Amniotic epithelial cell (primary cell): Measurements from ENCODE around the gene MRPL27.
A peak's percentile ranks its signal among the peaks of the same experiment; 100 is the strongest.
"Not testable (repeated sequence)": the region's sequence is repeated elsewhere in the genome, so short reads cannot be mapped to it uniquely, and the experiment has no call there.

Experiments used
- DNase-seq: peaks from one replicate; pipeline ENCODE4 v3.0.0-alpha.2; 2010; ENCODE audit warnings: low read depth

Gene MRPL27

DNA sequence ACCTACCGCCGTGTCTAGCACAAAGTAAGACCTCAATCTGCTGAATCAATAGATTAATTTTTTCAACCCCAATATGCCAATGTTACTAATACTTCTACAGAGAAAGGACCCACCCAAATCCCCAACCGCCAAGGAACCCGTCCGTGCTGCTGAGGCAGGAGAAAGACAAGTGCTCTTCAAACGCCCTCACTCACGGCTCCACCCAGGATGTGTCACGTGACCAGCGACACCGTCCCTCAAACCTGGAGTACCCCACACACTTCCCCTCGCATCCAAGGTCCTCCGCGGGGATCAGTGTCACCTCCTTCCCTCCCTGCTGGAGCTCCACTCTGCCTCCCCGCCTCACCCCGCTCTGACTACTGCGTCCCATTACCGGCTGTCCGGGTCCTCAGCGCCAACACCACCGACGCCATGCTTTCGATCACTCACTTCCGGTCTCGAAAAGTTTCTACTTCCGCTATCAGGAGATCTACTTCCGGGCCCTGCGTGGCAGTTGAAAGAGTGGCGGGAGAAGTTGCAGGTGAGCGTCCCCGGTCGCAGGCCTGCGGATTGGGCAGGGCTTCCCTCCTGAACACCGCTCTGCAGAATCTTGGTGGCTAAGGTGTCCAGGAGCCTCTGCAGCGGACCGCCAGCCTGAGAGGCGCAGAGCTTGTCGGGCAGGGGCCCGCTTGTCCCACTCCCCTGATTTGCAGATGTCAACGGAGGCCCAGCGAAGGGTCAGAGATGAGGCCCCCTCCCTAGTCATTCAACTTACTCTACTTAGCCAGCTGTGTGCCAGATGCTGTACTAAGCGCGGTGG lies at the start of gene MRPL27, which contains the start of gene EME1:
MRPL27 (minus strand) TSS at position 427 of the 799 bp plus-strand sequence; CDS start at position 413, 14 bp downstream.
EME1 (plus strand) TSS at position 472 of the 799 bp plus-strand sequence. CDS start 1,980 bp downstream, outside the sequence.
- DNase-seq, result peak; percentile 77

DNA sequence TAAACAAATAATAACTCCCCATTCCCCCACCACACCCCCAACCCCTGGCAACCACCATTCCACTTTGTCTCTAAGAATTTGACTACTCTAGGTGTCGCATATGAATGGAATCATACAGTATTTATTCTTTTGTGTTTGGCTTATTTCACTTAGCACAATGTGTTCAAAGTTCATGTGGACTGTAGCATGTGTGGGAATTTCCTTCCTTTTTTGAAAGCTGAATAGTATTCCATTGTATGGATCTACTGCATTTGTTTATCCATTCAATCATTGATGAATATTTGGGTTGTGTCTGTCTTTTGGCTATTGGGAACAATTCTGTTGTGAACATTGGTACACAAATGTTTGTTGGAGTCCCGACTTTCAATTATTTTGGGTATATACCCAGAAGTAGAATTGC lies 49.8 kb upstream of the MRPL27 start:
- DNase-seq, result no peak

DNA sequence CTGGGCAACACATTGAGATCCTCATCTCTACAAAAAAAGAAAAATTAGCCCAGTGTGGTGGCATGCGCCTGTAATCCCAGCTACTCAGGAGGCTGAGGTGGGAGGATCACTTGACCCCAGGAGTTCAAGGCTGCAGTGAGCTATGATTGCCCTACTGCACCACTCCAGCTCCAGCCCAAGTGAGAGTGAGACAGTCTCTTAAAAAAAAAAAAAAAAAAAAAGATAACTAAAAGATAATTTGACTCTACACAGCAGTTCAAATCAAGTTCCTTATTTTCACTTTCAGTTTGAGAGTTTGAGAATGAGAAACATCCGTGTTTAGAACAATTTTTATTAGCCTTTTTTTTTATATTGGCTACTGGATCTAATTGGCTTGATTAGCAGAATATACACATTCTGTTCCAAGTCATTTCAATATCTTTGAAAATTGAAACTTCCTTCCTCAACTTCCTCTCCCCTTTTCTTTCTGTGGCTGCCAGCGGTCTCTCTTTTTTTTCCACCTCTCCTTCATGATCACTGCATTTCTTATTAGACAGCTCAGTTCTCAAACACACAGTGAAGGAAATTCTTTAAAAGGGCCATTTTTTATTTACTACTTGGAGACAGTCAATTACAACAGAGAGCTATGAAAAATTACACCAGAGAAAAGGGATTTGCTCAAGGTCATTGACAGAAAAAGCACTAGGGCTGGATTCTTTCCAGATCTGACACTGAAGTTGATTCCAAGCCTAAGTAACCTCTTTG lies 48.5 kb upstream of the MRPL27 start:
- DNase-seq, result peak; percentile 65

DNA sequence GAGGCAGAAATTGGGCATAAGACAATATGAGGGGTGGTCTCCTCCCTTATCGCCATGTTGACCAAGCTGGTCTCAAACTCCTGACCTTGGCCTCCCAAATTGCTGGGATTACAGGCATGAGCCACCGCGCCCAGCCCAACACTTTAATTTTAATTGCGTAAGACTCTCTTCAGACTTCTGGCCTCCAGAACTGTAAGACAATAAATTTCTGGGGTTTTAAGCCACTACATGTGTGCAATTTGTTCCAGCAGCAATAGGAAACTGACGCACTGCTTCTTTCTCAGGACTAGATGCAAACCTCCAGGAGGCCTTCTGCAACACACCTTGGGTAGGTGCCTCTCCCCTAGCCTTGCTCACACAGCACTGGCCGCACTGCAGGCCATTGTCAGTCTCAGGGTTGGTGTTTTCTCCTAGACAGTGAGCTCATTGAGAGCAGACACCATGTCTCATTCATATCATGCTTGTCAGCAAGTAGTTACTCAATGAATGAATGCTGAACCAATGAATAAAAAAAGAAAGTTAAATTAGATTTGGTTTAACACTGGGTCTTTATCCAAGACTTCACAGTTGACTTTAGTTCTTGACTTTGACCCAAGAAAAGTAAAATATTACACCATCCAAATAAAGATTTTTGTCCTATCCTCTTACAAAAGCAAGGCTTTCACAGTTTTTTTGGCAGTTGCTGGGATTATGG lies 47.6 kb upstream of the MRPL27 start:
- peak; percentile 64 for DNase-seq

DNA sequence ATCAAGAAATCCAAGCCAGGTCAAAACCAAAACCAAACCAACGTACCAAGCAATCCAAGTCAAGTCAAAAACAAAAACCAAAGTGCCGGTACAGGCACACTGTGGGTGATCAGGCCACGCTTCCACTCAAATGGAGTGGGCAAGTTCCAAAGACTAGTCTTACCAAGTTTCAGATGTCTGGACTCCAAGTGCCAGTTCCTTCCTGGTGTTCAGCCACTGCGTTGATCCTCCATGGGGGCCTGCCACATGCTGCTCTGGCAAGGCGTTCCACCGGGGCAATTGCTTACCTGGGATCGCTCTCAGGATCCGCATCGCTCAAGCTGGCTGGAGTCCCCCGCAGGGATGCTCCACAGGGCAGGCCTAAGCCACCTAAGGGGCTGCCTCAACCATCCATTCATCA lies 46.6 kb upstream of the MRPL27 start:
- not testable (repeated sequence) for DNase-seq

DNA sequence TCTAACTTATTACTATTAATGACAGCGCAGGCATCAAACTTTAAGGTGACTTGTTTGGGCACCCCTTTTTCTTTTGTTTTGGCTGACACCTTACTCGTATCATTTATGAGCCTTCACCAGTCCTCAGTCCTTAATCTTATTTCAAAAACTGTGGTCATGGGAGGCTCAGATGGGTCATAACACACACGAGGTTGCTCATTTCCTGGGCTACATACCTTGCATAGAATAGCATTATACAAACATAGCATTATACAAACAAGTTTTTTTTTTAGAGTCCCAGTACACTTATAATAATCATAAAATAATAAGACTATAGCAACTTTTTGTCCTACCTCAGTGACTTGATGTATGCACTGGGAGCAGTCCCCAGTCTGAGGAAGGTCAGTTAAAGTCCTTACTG lies 41.8 kb upstream of the MRPL27 start:
- no peak for DNase-seq

DNA sequence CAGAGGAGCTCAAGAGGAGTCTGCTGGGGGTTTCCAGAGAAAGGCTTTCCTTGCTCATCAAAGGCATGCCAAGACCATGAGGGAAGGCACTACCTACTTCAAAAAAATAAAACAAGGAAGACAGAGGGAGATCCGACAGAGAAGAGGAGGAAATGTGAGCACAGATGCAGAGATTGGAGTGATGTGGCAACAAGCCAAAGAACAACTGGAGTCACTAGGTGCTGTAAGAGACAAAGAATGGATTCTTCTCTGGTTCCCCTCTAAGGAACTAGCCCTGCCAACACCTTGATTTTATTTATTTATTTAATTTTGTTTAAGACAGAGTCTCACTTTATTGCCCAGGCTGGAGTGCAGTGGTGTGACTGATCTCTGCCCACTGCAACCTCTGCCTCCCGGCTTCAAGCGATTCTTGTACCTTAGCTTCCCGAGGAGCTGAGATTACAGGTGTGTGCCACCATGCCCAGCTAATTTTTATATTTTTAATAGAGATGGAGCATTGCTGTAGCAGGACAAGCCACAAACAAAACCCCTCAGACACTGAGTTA lies 39.3 kb upstream of the MRPL27 start:
- no peak for DNase-seq

DNA sequence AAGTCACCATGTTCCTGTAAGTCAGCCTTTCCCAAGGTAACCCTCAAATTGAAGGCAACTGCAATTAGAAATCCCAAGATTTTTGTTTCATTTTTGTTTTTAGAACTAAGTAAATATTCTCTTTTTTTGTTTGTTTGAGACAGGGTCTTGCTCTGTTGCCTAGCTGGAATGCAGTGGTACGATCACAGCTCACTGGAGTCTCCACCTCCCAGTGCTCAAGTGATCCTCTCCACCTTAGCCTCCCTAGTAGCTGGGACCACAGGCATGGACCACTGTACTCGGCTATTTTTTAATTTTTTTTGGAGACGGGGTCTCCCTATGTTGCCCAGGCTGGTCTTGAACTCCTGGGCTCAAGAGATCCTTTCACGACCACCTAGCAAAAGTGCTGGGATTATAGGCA lies 34.9 kb upstream of the MRPL27 start:
- no peak for DNase-seq

DNA sequence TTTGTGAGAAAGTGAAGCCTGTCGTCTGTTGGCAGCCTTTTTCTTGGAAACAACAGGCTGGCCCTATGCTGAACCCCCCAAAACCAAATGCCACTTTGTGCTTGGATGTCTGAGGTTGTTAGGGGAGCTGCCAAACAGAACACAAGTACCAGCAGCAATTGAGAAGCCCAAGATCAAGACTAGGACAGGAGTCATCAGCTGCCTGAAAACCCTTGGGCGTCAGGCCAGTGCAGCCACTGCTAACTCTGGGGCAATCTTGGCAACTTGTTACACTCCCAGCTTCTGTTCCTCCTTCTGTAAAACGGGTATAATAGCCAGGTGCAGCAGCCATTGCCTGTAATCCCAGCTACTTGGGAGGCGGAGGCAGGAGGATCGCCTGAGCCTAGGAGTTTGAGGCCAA lies 33.6 kb upstream of the MRPL27 start:
- DNase-seq, result no peak

DNA sequence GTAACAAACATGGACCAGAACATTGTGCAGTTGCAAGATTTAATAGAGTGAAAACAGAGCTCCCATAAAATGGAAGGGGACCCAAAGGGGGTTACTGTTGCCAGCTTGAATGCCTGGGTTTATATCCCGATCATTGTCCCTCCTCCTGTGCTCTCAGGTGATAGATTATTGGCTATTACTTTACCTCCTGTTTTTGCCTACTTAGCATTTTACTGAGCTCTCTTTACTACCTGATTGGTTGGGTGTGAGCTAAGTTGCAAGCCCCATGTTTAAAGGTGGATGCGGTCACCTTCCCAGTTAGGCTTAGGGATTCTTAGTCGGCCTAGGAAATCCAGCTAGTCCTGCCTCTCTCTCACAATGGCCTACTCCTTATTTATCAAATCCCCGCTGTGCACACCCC lies 32.4 kb upstream of the MRPL27 start:
- DNase-seq, result not testable (repeated sequence)

DNA sequence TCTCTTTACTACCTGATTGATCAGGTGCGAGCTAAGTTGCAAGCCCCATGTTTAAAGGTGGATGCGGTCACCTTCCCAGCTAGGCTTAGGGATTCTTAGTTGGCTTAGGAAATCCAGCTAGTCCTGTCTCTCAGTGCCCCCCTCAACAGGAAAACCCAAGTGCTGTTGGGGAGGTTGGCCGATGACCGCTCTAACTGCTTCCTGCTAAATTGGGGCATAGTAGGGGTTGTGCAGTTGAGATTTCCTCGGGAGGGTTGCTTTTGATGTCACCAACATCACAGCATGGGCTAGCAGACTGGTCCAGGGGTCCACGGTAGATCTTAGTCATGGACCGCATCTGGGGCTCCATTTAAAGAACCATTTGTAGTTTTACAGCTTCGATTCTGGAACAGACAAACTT lies 26.6 kb upstream of the MRPL27 start:
- DNase-seq, result not testable (repeated sequence)

DNA sequence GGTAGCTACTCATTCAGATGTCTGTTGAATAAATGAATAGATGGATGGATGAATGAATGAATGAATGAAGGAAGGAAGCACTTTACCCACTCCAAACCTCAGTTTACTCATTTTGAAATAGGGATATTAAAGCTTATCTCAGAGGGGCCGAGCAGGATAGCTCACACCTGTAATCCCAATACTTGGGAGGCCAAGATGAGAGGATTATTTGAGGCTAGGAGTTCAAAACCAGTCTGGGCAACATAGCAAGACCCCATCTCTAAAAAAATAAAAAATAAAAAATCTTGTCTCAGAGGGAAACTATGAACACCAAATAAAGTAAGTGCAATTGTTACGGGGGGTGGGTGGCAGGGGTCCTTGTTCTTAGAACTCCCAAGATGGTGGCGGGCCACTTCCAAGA lies 25.7 kb upstream of the MRPL27 start:
- DNase-seq, result not testable (repeated sequence)

DNA sequence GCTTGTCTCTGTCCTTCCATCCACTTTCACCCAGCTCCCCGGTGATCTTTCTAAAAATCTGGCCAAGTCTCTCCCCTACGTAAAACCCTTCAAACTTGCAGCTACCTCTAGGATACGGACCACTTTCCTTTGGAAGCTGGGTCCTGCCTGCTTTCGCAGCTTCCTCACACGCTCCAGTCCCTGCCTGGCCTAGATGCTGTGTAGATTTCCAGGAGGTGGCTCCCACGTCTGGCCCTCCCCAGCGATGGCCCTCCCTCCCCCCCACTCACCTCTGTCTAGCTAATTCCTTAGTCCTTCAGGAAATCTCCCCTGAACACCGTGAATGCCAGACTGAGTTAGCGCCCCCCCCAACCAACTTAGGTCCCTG lies 24.9 kb upstream of the MRPL27 start:
- DNase-seq, result no peak

DNA sequence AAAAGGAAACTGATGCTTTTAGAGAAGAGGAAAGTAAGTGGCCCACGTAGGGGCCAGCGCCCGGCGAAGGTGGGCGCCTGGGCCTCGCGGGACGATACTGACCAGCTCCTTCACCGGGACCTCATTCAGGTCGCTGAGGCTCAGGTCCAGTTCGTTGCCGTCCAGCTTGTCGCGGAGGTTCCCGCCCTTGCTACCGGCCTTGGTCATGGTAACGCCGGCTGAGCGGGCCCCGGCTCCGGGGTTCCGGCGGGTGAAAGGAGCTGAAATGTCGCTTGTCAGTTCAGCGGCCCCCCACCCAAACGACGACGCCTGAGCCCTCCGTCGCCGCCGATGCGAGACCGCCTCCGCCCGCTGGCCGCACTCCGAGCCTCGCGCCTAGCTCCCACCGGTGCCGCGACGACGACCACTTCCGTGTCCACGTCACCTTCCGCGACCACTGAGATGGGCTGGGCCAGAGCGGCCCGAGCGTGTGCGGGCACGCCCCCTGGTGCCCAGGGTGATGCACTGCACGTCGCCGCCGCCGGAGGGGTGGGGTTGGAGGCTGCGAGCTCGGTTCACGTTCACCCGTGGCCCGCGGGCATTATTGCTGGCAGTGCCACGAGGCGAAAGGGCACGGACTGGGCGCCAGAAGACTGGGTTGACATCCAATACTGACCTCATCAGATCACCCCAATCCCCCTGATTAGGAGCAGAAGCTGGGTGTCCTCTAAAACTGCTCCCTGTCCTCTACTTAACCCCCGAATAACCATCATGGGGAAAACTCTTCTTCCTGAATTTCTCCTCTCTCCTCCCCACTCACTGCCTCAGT lies 24.3 kb upstream of the MRPL27 start, which contains the start of gene LRRC59:
LRRC59 (minus strand) TSS at position 413 of the 808 bp plus-strand sequence; CDS start at position 207, 206 bp downstream.
- peak; percentile 73 for DNase-seq

DNA sequence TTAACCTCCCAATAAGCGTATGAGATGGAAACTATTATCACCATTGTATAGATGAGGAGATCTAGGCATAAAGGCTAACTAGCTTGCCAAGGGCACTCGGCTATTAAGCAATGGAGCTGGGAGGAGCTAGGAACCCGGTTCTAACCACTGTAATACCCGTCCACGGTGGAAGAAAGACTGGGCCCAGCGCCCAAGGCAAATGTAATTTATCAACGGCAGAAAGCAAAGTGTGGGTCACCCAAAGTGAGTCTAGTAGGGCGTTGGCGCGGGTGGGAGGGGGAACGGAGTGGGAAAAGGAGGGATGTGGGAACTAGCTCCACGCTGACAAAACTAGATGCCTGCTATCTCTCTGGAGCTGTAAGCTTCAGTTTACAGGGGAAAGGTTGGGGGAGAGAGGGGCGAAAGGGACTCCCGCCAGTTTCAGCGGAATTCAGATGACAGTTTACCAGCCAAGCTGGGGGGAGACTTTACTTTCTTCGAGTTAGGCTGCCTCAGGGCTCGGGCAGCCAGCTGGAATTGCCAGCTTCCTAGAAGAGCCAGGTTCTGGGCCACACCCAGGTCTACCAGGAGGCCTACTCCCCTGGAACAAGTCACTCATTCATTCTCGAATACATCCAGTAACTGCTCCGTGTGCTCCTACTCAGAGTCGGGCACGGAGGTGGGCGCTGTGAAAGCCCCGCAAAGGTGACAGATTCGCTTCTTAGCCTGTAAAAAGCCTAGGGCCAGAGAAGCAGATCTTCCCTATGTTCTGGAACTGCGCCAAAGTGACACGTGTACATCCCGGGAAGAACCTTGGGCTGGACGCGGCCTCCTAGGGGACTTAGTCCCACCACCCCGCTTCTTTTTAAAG lies 23.5 kb upstream of the MRPL27 start:
- peak; percentile 77 for DNase-seq

DNA sequence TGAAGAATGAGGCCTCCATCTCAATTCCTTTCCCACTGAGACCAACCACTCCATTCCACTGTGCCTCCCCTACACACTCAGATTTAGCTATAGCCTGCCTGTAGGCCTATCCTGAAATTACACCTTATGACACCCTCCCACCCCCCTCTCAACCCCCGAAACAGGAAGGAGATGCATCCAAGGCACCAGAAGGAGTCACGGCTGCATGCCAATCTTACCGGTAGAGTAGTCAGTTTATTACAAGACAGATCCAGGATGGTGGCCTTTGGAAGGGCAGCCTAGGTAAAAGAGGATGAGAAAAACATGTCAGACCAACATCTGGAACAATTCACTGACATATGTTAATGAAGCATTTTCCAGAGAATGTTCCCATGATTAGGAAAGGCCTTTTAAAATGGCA lies 21.7 kb upstream of the MRPL27 start:
- DNase-seq, result no peak

DNA sequence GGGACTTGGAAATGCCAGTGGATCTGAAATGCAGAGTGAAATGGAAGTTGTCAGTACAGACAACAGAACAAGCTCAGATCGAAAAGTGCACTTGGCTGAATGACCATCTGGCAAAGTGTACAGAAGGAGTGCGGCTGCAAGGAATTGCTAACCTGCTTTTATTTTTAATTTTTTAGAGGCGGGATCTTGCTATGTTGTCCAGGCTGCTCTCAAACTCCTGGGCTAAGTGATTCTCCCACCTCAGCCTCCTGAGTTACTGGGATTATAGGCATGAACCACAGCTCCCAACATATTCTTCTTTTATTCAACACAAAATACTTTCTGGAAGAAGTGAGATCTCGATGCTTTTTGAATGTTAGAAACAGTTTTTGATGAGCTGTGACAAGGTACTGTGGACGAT lies 20.7 kb upstream of the MRPL27 start:
- DNase-seq, result no peak

DNA sequence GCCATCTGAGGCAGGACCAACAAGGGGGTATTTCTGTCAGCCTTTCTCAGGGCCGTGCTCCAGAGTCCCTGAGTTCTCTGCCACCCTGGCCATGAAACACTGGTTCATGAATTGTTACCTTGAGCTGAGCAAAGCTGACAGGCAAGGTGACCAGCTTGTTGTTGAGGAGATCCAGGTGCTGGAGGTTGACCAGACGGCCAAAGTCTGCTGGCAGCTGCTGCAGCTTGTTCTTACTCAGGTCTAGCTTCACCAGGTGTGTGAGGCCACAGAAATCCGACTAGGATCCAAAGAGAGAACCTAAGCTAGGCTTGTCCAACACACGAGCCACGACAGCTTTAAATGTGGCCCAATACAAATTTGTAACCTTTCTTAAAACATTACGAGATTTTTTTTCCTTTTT lies 19.6 kb upstream of the MRPL27 start:
- no peak for DNase-seq

DNA sequence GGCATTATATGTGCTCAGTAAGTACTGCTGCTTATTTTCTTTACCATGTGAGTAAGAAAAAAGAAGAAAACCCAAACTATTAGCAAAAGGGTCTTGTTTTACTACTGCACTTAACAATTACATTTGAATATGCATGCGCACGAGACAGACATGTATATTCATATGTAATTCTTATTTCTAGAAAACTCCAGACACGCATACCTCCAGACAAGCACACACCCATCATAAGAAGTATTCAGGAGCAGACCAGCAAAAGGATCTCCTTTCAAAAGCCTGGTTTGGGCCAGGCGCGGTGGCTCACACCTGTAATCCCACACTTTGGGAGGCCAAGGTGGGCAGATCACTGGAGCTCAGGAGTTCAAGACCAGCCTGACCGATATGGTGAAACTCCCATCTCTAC lies 16.6 kb upstream of the MRPL27 start:
- DNase-seq, result no peak

DNA sequence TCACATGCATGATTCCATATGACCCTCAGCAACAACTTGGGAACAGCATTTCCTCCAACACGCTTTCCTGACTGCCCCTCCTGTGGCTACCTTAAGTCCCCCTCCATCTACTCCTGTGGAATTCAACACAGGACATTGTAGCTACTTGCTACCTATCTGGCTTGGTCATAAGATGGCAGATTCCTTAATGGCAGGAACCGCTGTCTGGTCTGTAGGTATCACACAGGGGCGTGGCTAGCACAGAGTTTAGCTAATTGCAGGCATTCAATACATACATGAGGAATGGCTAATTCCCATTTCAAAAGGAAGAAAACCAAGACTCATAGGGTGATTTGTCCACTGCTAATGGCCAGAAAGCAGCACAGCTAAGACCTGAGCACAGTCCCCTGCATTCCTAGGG lies 15.7 kb upstream of the MRPL27 start:
- no peak for DNase-seq

DNA sequence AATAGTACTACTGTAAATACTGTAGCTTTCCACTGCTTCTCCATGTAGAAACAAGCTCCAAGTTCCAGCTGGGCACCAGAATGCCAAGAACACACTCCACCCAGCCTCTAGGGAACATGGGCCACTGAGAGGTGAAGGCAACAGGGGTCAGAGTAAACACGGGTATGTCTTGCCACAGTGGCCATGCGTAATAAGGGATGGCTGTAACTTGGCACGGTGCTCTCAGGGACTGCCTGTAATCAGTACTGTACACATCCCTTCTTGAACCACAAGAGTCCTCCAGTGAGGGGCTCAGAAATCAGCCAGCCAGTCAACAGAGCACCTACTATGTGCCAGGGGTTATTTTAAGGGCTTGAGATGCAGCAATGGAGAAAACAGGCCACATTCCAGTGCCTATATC lies 13.5 kb upstream of the MRPL27 start:
- DNase-seq, result no peak
